K562 (cell line): ENCODE data around the gene CUTA. TPM values are rescaled to one million over a fixed set of nuclear protein-coding genes. Genes with fewer than 3 reads are reported as not detected.

Experiments
- DDX20 ChIP-seq: fragments of 450-650 bp; IDR thresholded peaks from 2 replicates; pipeline ENCODE4 v1.6.1; 2016; ENCODE audit warnings: missing genetic modification characterization, low read depth, mild to moderate bottlenecking, missing compliant biosample characterization, moderate library complexity
- DIDO1 ChIP-seq: fragments of 450-650 bp; IDR thresholded peaks from 2 replicates; pipeline ENCODE4 v1.6.1; 2016; ENCODE audit warnings: low read depth, missing biosample characterization, missing genetic modification characterization
- ETV6 ChIP-seq, 3 experiments: fragments of 150-350 bp in 1 of 3; sonication (generic) in 1 of 3; formaldehyde crosslinking in 1 of 3; IDR thresholded peaks; 2 replicates each; pipeline versions ENCODE4 v1.6.1 to v1.8.0; 2014 to 2022; ENCODE audit warnings: borderline replicate concordance in 2 of 3, low read depth in 2 of 3, antibody characterized with exemption in 1 of 3, low read length in 1 of 3, mild to moderate bottlenecking in 1 of 3, missing genetic modification reagents in 1 of 3
- HLTF ChIP-seq: fragments of 450-650 bp; IDR thresholded peaks from 2 replicates; pipeline ENCODE4 v1.6.1; 2016
- PTTG1 ChIP-seq: fragments of 450-650 bp; IDR thresholded peaks from 2 replicates; pipeline ENCODE4 v1.6.1; 2016; ENCODE audit warnings: low read depth, mild to moderate bottlenecking, missing genetic modification characterization, missing compliant biosample characterization
- RBM39 ChIP-seq: fragments of 200-400 bp; formaldehyde crosslinking; optimal IDR thresholded peaks from 2 replicates; pipeline ENCODE3; 2018; ENCODE audit warnings: low read depth, low read length
- SMARCA4 ChIP-seq: fragments of 450-650 bp; IDR thresholded peaks from 2 replicates; pipeline ENCODE4 v1.6.1; 2016
- YY1 ChIP-seq, 3 experiments: IDR thresholded peaks; 2 replicates each; pipeline ENCODE4 v1.6.1; 2011; ENCODE audit warnings: low read length in 2 of 3, mild to moderate bottlenecking in 2 of 3, moderate library complexity in 2 of 3, borderline replicate concordance in 1 of 3, control low read depth in 1 of 3, low read depth in 1 of 3; ENCODE audit not compliant: insufficient read depth in 3 of 3, insufficient replicate concordance in 2 of 3, control insufficient read depth in 1 of 3, insufficient read length in 1 of 3; ENCODE audit errors: extremely low read depth in 1 of 3
- ZNF263 ChIP-seq: sonication (generic); formaldehyde crosslinking; IDR thresholded peaks from 2 replicates; pipeline ENCODE4 v1.8.0; 2022; ENCODE audit warnings: mild to moderate bottlenecking, missing genetic modification reagents, borderline replicate concordance
- ZNF589 ChIP-seq: fragments of 200-800 bp; sonication (Bioruptor generic); IDR thresholded peaks from 2 replicates; pipeline ENCODE4 v1.6.1; 2016; ENCODE audit warnings: low read depth, missing genetic modification characterization, missing compliant biosample characterization
- ZNF785 ChIP-seq: fragments of 250-450 bp; sonication (Bioruptor Pico); IDR thresholded peaks from 2 replicates; pipeline ENCODE4 v1.4.0; 2020; ENCODE audit warnings: mild to moderate bottlenecking
- polyA plus RNA-seq, 8 experiments: library from polyadenylated mRNA; depleted of rRNA in 4 of 8; stranded (reverse) in 5 of 8; unstranded in 3 of 8; fragments of >200 nt; fragmentation: Nextera tagmentation in 2 of 8; fragmentation: Illumina TruSeq in 1 of 8; extraction: Ambion mirVana in 2 of 8; extraction: Trizol in 1 of 8; gene quantifications; 2 replicates each; pipeline versions ENCODE4 v1.2.1 to v1.2.3, GENCODE V29; 2011 to 2014; ENCODE audit warnings: inconsistent platforms in 1 of 8, missing spikeins in 1 of 8
- total RNA-seq, 7 experiments: library from RNA; depleted of rRNA in 6 of 7; stranded (reverse); fragments of >200 nt in 6 of 7; fragmentation: Illumina TruSeq in 2 of 7; extraction: Trizol in 2 of 7; gene quantifications; 2 replicates each; pipeline versions ENCODE4 v1.2.1 to v1.2.3, GENCODE V29; 2011 to 2021; ENCODE audit warnings: low replicate concordance in 1 of 7
- TF ChIP-seq, protein P1 (sequence below), 3 experiments: fragments of 200-800 bp in 1 of 3; sonication (Bioruptor generic) in 1 of 3; sonication (generic) in 1 of 3; formaldehyde crosslinking in 1 of 3; IDR thresholded peaks; 2 replicates each; pipeline versions ENCODE4 v1.6.1 to v1.8.0; 2016 to 2022; ENCODE audit warnings: mild to moderate bottlenecking in 2 of 3, missing compliant biosample characterization in 2 of 3, missing genetic modification characterization in 2 of 3, missing genetic modification reagents in 1 of 3
- TF ChIP-seq, protein P2 (sequence below): sonication (generic); formaldehyde crosslinking; IDR thresholded peaks from 2 replicates; pipeline ENCODE4 v1.8.0; 2022; ENCODE audit warnings: mild to moderate bottlenecking, missing genetic modification reagents, borderline replicate concordance
- TF ChIP-seq, protein P3 (sequence below): fragments of 450-650 bp; IDR thresholded peaks from 2 replicates; pipeline ENCODE4 v1.6.1; 2016; ENCODE audit warnings: low read depth, mild to moderate bottlenecking, moderate library complexity
- TF ChIP-seq, protein P4 (sequence below): fragments of 250-450 bp; sonication (Bioruptor Pico); IDR thresholded peaks from 2 replicates; pipeline ENCODE4 v1.4.0; 2020; ENCODE audit warnings: mild to moderate bottlenecking

The CUTA gene
- total and polyA plus RNA-seq, 9 of the 15 experiments (the other 6 are each of a cell fraction or from before 2014, with no cell fraction given): 166 to 682 (median 310) TPM

DNA sequence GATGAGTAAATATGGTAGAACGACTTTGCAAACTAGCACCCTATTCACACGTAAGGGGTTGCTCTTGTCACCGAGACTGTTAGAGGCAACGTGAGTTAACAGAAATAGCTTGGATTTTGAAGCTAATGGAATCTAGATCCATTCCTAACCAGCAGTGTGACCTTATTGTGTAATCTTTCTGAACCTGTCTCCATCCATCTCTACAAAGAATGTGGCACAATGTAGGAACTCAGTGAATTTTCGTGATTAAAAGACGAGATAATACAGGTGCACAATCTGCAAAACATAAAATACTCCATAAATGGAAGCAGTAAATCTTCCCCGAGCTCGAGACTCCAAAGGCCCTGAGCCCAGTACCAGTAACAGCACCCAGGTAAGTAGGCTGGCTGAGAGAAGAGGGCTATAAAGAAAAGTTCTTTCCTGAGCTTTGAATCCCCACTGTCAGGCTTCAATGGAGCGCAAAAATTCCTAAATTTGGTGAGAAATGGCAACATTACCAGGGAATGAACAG lies 27.1 kb downstream of the CUTA start (continued):
- TF ChIP-seq, protein P1, sequence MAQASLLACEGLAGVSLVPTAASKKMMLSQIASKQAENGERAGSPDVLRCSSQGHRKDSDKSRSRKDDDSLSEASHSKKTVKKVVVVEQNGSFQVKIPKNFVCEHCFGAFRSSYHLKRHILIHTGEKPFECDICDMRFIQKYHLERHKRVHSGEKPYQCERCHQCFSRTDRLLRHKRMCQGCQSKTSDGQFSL (CRISPR knock-in tag; IDR thresholded peaks at IDR 0.05): no peak
- TF ChIP-seq, protein P1 (tag; IDR thresholded peaks at IDR 0.05): peak in 1 of 2 experiments; percentile 40; a peak in 1 of 4 replicates
- TF ChIP-seq, protein P2, sequence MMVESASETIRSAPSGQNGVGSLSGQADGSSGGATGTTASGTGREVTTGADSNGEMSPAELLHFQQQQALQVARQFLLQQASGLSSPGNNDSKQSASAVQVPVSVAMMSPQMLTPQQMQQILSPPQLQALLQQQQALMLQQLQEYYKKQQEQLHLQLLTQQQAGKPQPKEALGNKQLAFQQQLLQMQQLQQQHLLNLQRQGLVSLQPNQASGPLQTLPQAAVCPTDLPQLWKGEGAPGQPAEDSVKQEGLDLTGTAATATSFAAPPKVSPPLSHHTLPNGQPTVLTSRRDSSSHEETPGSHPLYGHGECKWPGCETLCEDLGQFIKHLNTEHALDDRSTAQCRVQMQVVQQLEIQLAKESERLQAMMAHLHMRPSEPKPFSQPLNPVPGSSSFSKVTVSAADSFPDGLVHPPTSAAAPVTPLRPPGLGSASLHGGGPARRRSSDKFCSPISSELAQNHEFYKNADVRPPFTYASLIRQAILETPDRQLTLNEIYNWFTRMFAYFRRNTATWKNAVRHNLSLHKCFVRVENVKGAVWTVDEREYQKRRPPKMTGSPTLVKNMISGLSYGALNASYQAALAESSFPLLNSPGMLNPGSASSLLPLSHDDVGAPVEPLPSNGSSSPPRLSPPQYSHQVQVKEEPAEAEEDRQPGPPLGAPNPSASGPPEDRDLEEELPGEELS (CRISPR knock-in tag): no peak
- TF ChIP-seq ETV6 (IDR thresholded peaks at IDR 0.05; ENCODE audit: borderline replicate concordance in 1 of 2, low read depth in 2 of 2, low read length in 1 of 2) (0 out of 4 replicates have a peak, but pooled peaks of 1 of the 2 experiments have one; percentile 5), ETV6 (CRISPR knock-in tag; IDR thresholded peaks at IDR 0.05; ENCODE audit: borderline replicate concordance) (no peak), HLTF (no peak), ZNF589 (CRISPR knock-in tag) (peak; percentile 97), RBM39 (peak; percentile 67), DDX20 (tag) (peak; percentile 59; the same call in 1 of the 2 replicates), YY1 (IDR thresholded peaks at IDR 0.05; ENCODE audit: borderline replicate concordance in 1 of 3, control insufficient read depth in 1 of 3, extremely low read depth in 1 of 3, insufficient read depth in 3 of 3, insufficient read length in 1 of 3, insufficient replicate concordance in 2 of 3, low read depth in 1 of 3, low read length in 2 of 3) (no peak), DIDO1 (0 out of 2 replicates have a peak, but pooled peaks have one; percentile 66), ZNF785 (CRISPR knock-in tag) (no peak), PTTG1 (tag) (peak; percentile 70; the same call in 1 of the 2 replicates), SMARCA4 (peak; percentile 65; the same call in 1 of the 2 replicates), ZNF263 (no peak)
- TF ChIP-seq, protein P3, sequence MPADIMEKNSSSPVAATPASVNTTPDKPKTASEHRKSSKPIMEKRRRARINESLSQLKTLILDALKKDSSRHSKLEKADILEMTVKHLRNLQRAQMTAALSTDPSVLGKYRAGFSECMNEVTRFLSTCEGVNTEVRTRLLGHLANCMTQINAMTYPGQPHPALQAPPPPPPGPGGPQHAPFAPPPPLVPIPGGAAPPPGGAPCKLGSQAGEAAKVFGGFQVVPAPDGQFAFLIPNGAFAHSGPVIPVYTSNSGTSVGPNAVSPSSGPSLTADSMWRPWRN: 0 out of 2 replicates have a peak, but pooled peaks have one; percentile 13
- TF ChIP-seq, protein P4, sequence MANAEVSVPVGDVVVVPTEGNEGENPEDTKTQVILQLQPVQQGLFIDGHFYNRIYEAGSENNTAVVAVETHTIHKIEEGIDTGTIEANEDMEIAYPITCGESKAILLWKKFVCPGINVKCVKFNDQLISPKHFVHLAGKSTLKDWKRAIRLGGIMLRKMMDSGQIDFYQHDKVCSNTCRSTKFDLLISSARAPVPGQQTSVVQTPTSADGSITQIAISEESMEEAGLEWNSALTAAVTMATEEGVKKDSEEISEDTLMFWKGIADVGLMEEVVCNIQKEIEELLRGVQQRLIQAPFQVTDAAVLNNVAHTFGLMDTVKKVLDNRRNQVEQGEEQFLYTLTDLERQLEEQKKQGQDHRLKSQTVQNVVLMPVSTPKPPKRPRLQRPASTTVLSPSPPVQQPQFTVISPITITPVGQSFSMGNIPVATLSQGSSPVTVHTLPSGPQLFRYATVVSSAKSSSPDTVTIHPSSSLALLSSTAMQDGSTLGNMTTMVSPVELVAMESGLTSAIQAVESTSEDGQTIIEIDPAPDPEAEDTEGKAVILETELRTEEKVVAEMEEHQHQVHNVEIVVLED (CRISPR knock-in tag): no peak
